Adrenal gland (tissue), 12 donors: Measurements from ENCODE around the gene VIT. TPM values are rescaled to one million over a fixed set of nuclear protein-coding genes. Genes with fewer than 3 reads are reported as not detected.

Source experiments
- DNase-seq, 7 donors: peaks; one replicate each; pipeline ENCODE4 v3.0.0-alpha.2; 2019 to 2020
- H3K27ac ChIP-seq, 5 donors: fragments of 200-600 bp; sonication (generic) in 4 of 5; 1 replicate in 3 of 5; 2 replicates in 2 of 5; pipeline versions ENCODE4 v1.5.1 to v1.8.0; 2016 to 2020; ENCODE audit warnings: mild to moderate bottlenecking in 1 of 5
- H3K27me3 ChIP-seq: fragments of 200-600 bp; 2 replicates; pipeline ENCODE4 v1.8.0; 2021
- H3K36me3 ChIP-seq, 2 donors: fragments of 200-600 bp; replicated peaks in 1 of 2; 1 replicate in 1 of 2; 2 replicates in 1 of 2; pipeline versions ENCODE4 v1.5.1 to v1.8.0; 2018 to 2022
- H3K4me1 ChIP-seq, 2 donors: fragments of 200-600 bp; replicated peaks in 1 of 2; 1 replicate in 1 of 2; 2 replicates in 1 of 2; pipeline versions ENCODE4 v1.5.1 to v1.8.0; 2018 to 2021
- H3K4me3 ChIP-seq, 4 donors: fragments of 200-600 bp; sonication (generic) in 3 of 4; one replicate each; pipeline ENCODE4 v1.5.1; 2016 to 2018
- H3K9me3 ChIP-seq, 3 donors: fragments of 200-600 bp; sonication (generic) in 1 of 3; replicated peaks in 1 of 3; 1 replicate in 2 of 3; 2 replicates in 1 of 3; pipeline versions ENCODE4 v1.5.1 to v1.8.0; 2016 to 2021
- POLR2A ChIP-seq, 2 donors: fragments of 450-650 bp; IDR thresholded peaks; one replicate each; pipeline ENCODE4 v1.6.1; 2017; ENCODE audit warnings: antibody characterized with exemption in 2 of 2, mild to moderate bottlenecking in 2 of 2, moderate library complexity in 1 of 2
- WGBS, 4 donors: extraction: QIAGEN DNeasy Blood & Tissue Kit in 2 of 4; methylation state at CpG; one replicate each; pipeline versions ENCODE4 v1.1.5 to v1.1.7; 2013 to 2017; 5-methylcytosine and 5-hydroxymethylcytosine counted together
- intact Hi-C, 2 donors: fragments of 100-400 bp; cut with DNase I; formaldehyde crosslinking; loops; one replicate each; pipeline versions ENCODE4 v1.14.1 to v1.15.0; 2022 to 2023
- polyA plus RNA-seq, 3 donors: library from polyadenylated mRNA; stranded (reverse); fragments of 200-250 nt in 2 of 3; fragments of 350-450 nt in 1 of 3; fragmentation: Illumina TruSeq in 1 of 3; extraction: RNeasy Lipid Tissue Mini Kit (QIAGEN cat#74804) in 1 of 3; gene quantifications; one replicate each; pipeline ENCODE4 v1.2.3, GENCODE V29; 2013 to 2014
- total RNA-seq, 9 donors: library from RNA; depleted of rRNA in 4 of 9; stranded (reverse); fragments of >200 nt in 4 of 9; fragments of 120-200 nt in 1 of 9; fragmentation: NEBNext Ultra II Directional in 1 of 9; extraction: Animal tissue kit (Norgen Biotek cat#: 25700) in 1 of 9; gene quantifications; one replicate each; pipeline versions ENCODE4 v1.1.0 to v1.2.4, GENCODE V29; 2013 to 2023
- TF ChIP-seq, protein P1 (sequence below), 6 experiments: fragments of 450-650 bp in 4 of 6; fragments of 200-600 bp in 2 of 6; sonication (generic) in 1 of 6; IDR thresholded peaks; 1 replicate in 5 of 6; 2 replicates in 1 of 6; pipeline versions ENCODE4 v1.5.1 to v1.8.0; 2016 to 2021; ENCODE audit warnings: antibody characterized with exemption in 6 of 6, mild to moderate bottlenecking in 2 of 6, moderate library complexity in 1 of 6
- donor health status: healthy with polysubstance abuse.
- donor health status: Bipolar disorder and iron deficiency.
- donor health status: DM: yes; HTN: yes; CAD: no.
- donor health status: DM: no; HTN: no; CAD: no.
- donor health status: DM: no; HTN: no; CAD: no.
- donor health status: DM: yes; HTN: yes; CAD: no.

VIT gene
- total and polyA plus RNA-seq, 12 donors = 0.06 to 2.0 (median 0.40) TPM; not detected in 2

DNA sequence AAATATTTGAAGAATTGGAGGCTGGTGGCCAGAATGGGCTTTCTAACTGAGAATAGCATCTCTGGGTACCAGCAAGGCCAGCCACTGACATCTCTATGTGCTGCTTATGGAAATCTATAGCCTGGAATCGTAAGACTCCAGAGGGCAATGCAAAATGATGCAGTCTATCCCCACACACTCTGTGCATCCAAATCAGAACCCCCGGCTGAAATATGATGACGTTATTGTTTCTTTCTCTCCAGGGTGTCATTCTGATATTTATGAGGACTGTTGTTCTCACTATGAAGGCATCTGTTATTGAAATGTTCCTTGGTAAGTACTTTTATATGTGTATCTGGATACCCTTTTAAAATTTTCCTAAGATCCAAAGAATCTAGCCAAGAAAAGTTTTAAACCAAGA, 19.6 kb downstream of the VIT start:
- no peak for TF ChIP-seq POLR2A (IDR thresholded peaks at IDR 0.05)
- TF ChIP-seq, protein P1, sequence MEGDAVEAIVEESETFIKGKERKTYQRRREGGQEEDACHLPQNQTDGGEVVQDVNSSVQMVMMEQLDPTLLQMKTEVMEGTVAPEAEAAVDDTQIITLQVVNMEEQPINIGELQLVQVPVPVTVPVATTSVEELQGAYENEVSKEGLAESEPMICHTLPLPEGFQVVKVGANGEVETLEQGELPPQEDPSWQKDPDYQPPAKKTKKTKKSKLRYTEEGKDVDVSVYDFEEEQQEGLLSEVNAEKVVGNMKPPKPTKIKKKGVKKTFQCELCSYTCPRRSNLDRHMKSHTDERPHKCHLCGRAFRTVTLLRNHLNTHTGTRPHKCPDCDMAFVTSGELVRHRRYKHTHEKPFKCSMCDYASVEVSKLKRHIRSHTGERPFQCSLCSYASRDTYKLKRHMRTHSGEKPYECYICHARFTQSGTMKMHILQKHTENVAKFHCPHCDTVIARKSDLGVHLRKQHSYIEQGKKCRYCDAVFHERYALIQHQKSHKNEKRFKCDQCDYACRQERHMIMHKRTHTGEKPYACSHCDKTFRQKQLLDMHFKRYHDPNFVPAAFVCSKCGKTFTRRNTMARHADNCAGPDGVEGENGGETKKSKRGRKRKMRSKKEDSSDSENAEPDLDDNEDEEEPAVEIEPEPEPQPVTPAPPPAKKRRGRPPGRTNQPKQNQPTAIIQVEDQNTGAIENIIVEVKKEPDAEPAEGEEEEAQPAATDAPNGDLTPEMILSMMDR (IDR thresholded peaks at IDR 0.05) = no peak
- H3K4me1 ChIP-seq = no peaks in the 10 kb centered on the region
- DNase-seq = no peak
- no peak overlapping the region for H3K27ac ChIP-seq
- 68 to 85% (median 79%) methylated on average over 3 of the region's 3 CpGs for WGBS, 4 donors
- H3K4me3 ChIP-seq = no peak overlapping the region
- no peaks in the 10 kb centered on the region for H3K27me3 ChIP-seq
- H3K9me3 ChIP-seq = no peaks in the 10 kb centered on the region
- no peaks in the 10 kb centered on the region for H3K36me3 ChIP-seq
- intact Hi-C loops = no loop called here

GRCh38 chr2:36717603-36718266, 21.2 kb downstream of the VIT start:
- no peak for TF ChIP-seq POLR2A (IDR thresholded peaks at IDR 0.05)
- TF ChIP-seq, protein P1 (IDR thresholded peaks at IDR 0.05) = no peak
- no peaks in the 10 kb centered on the region for H3K9me3 ChIP-seq
- no peaks in the 10 kb centered on the region for H3K36me3 ChIP-seq
- H3K27me3 ChIP-seq = no peaks in the 10 kb centered on the region
- H3K4me3 ChIP-seq = no peak overlapping the region
- intact Hi-C loops = no loop called here
- no peak overlapping the region for H3K27ac ChIP-seq
- 93 to 98% (median 96%) methylated on average over 3 of the region's 3 CpGs for WGBS, 4 donors
- no peak for DNase-seq
- no peaks in the 10 kb centered on the region for H3K4me1 ChIP-seq

- Histone ChIP-seq H3K27ac (no peak overlapping the region), H3K9me3 (no peaks in the 10 kb centered on the region), H3K36me3 (no peaks in the 10 kb centered on the region), H3K27me3 (no peaks in the 10 kb centered on the region), H3K4me3 (no peak overlapping the region), H3K4me1 (no peaks in the 10 kb centered on the region)
- 79 to 92% (median 89%) methylated on average over 3 of the region's 3 CpGs for WGBS, 4 donors
- DNase-seq = no peak
- intact Hi-C loops = no loop called here
- TF ChIP-seq POLR2A (IDR thresholded peaks at IDR 0.05) = no peak
- TF ChIP-seq, protein P1 (IDR thresholded peaks at IDR 0.05) = no peak
These were observed 31.0 kb downstream of the VIT start for GRCh38 chr2:36727550-36727949.

DNA sequence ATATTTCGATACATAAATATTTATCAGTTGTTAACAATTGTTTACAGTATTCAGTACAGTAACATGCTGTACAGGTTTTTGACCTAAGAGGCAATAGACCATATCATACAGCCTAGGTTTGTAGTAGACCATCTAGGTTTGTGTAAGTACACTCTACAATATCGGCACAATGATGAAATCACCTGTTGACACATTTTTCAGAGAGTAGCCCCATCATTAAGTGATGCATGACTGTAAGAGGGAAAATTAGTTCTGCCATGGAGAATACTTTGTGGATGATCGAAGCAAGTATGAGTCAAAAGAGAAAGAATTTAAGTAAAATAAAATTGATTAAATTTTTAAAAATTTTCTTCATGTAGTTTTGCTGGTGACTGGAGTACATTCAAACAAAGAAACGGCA, 32.6 kb downstream of the VIT start:
- H3K9me3 ChIP-seq = no peaks in the 10 kb centered on the region
- H3K27me3 ChIP-seq = no peaks in the 10 kb centered on the region
- H3K27ac ChIP-seq = no peak overlapping the region
- H3K36me3 ChIP-seq = no peaks in the 10 kb centered on the region
- no peaks in the 10 kb centered on the region for H3K4me1 ChIP-seq
- TF ChIP-seq, protein P1 (IDR thresholded peaks at IDR 0.05) = no peak
- no peak for TF ChIP-seq POLR2A (IDR thresholded peaks at IDR 0.05)
- intact Hi-C loops = no loop called here
- H3K4me3 ChIP-seq = no peak overlapping the region
- DNase-seq = no peak
- 56 to 67% (median 64%) methylated on average over 4 of the region's 4 CpGs for WGBS, 4 donors
